GM23338 (cell line): ENCODE measurements around the gene EZR. TPM values are rescaled to one million over a fixed set of nuclear protein-coding genes. Genes with fewer than 3 reads are reported as not detected.

Experiments used
- ATAC-seq: fragments of 200-7000 bp; cut with Tn5 transposase; 3 replicates; pipeline ENCODE4 v1.9.1; 2020
- DNase-seq: peaks from one replicate; pipeline ENCODE4 v3.0.0-alpha.2; 2015; ENCODE audit warnings: low spot score
- H2AFZ ChIP-seq: fragments of 200-600 bp; sonication (generic); 2 replicates; pipeline ENCODE4 v1.8.0; 2016; ENCODE audit warnings: antibody characterized with exemption, mild to moderate bottlenecking, moderate library complexity
- H3F3A ChIP-seq: fragments of 200-600 bp; sonication (generic); replicated peaks from 2 replicates; pipeline ENCODE4 v1.8.0; 2017; ENCODE audit warnings: antibody characterized with exemption, mixed run types, low read depth
- H3K27ac ChIP-seq: fragments of 200-600 bp; sonication (generic); 2 replicates; pipeline ENCODE4 v1.6.1; 2016; ENCODE audit warnings: low read depth
- H3K27me3 ChIP-seq: fragments of 200-600 bp; sonication (generic); 2 replicates; pipeline ENCODE4 v1.8.0; 2016; ENCODE audit warnings: mild to moderate bottlenecking, mixed run types, moderate library complexity; ENCODE audit not compliant: insufficient read depth
- H3K36me3 ChIP-seq: fragments of 200-600 bp; sonication (generic); 2 replicates; pipeline ENCODE4 v1.8.0; 2016; ENCODE audit warnings: mild to moderate bottlenecking; ENCODE audit not compliant: insufficient read depth
- H3K4me1 ChIP-seq: fragments of 200-600 bp; sonication (generic); 2 replicates; pipeline ENCODE4 v1.8.0; 2016; ENCODE audit warnings: mild to moderate bottlenecking, moderate library complexity; ENCODE audit not compliant: insufficient read depth
- H3K4me2 ChIP-seq: fragments of 200-600 bp; sonication (generic); 2 replicates; pipeline ENCODE4 v1.7.1; 2017; ENCODE audit warnings: mixed run types
- H3K4me3 ChIP-seq: fragments of 200-600 bp; sonication (generic); 2 replicates; pipeline ENCODE4 v1.6.1; 2016; ENCODE audit warnings: mixed run types
- H3K79me2 ChIP-seq: fragments of 200-600 bp; sonication (generic); replicated peaks from 2 replicates; pipeline ENCODE4 v1.8.0; 2017; ENCODE audit warnings: mild to moderate bottlenecking; ENCODE audit not compliant: insufficient read depth
- H3K9me2 ChIP-seq: fragments of 200-600 bp; sonication (generic); 2 replicates; pipeline ENCODE4 v1.8.0; 2017; ENCODE audit not compliant: insufficient read depth
- H4K20me1 ChIP-seq: fragments of 200-600 bp; sonication (generic); replicated peaks from 2 replicates; pipeline ENCODE4 v1.8.0; 2017; ENCODE audit warnings: mild to moderate bottlenecking; ENCODE audit not compliant: insufficient read depth
- H3K27ac Mint-ChIP-seq: 2 replicates; pipeline ENCODE4 v1.8.0; 2020; ENCODE audit warnings: inconsistent platforms, mild to moderate bottlenecking, moderate library complexity, mixed read lengths
- H3K27me3 Mint-ChIP-seq: 3 replicates; pipeline ENCODE4 v1.8.0; 2022; ENCODE audit warnings: low read depth, mild to moderate bottlenecking, moderate library complexity, mixed read lengths, inconsistent platforms; ENCODE audit not compliant: insufficient read depth, poor library complexity
- H3K36me3 Mint-ChIP-seq: 3 replicates; pipeline ENCODE4 v1.8.0; 2021; ENCODE audit warnings: low read depth, mild to moderate bottlenecking, inconsistent platforms, moderate library complexity, mixed read lengths
- H3K4me1 Mint-ChIP-seq: 3 replicates; pipeline ENCODE4 v1.8.0; 2020; ENCODE audit warnings: mild to moderate bottlenecking, inconsistent platforms, mixed read lengths
- H3K4me3 Mint-ChIP-seq: 3 replicates; pipeline ENCODE4 v1.8.0; 2021; ENCODE audit warnings: moderate library complexity, mild to moderate bottlenecking, inconsistent platforms, mixed read lengths
- H3K9me3 Mint-ChIP-seq: 3 replicates; pipeline ENCODE4 v1.8.0; 2020; ENCODE audit warnings: moderate library complexity, mild to moderate bottlenecking, inconsistent platforms, mixed read lengths
- CREB1 ChIP-seq: fragments of 250-450 bp; sonication (Bioruptor Pico); IDR thresholded peaks from 2 replicates; pipeline ENCODE4 v1.5.0; 2020; ENCODE audit warnings: low read depth, mild to moderate bottlenecking, moderate library complexity
- ETS1 ChIP-seq: IDR thresholded peaks from 2 replicates; pipeline ENCODE4 v1.6.1; 2016; ENCODE audit warnings: antibody characterized with exemption
- EZH2 ChIP-seq: fragments of 200-600 bp; sonication (generic); IDR thresholded peaks from one replicate; pipeline ENCODE4 v1.8.0; 2017; ENCODE audit warnings: antibody characterized with exemption, mild to moderate bottlenecking, low read depth; ENCODE audit not compliant: unreplicated experiment
- JUNB ChIP-seq: IDR thresholded peaks from one replicate; pipeline ENCODE4 v1.6.1; 2016; ENCODE audit warnings: antibody characterized with exemption; ENCODE audit not compliant: unreplicated experiment
- POLR2AphosphoS5 ChIP-seq: IDR thresholded peaks from 2 replicates; pipeline ENCODE4 v1.6.1; 2016; ENCODE audit warnings: antibody characterized with exemption, low read depth
- REST ChIP-seq: IDR thresholded peaks from one replicate; pipeline ENCODE4 v1.6.1; 2018; ENCODE audit warnings: antibody characterized with exemption; ENCODE audit not compliant: unreplicated experiment
- STAT1 ChIP-seq: IDR thresholded peaks from one replicate; pipeline ENCODE4 v1.6.1; 2016; ENCODE audit warnings: antibody characterized with exemption; ENCODE audit not compliant: unreplicated experiment
- ZNF114 ChIP-seq: fragments of 250-450 bp; sonication (Bioruptor Pico); IDR thresholded peaks from 2 replicates; pipeline ENCODE4 v1.5.0; 2020; ENCODE audit warnings: mild to moderate bottlenecking, moderate library complexity
- ZNF462 ChIP-seq: fragments of 250-450 bp; sonication (Bioruptor Pico); IDR thresholded peaks from 2 replicates; pipeline ENCODE4 v1.5.0; 2020; ENCODE audit warnings: mild to moderate bottlenecking, moderate library complexity
- polyA plus RNA-seq: library from polyadenylated mRNA; unstranded; fragments of >200 nt; fragmentation: Nextera tagmentation; extraction: Ambion mirVana; gene quantifications from 2 replicates; pipeline ENCODE4 v1.2.1, GENCODE V29; 2016
- total RNA-seq: library from RNA; depleted of rRNA; stranded (reverse); fragments of >200 nt; shearing (Covaris generic); gene quantifications from 2 replicates; pipeline ENCODE4 v1.2.3, GENCODE V29; 2014

Gene EZR
- total and polyA plus RNA-seq, 2 experiments from 2014 or later, result 199 to 208 TPM

GRCh38 chr6:158860279-158860865 lies 41.2 kb upstream of the EZR start:
- no peak overlapping the region for H3K4me2 ChIP-seq
- ATAC-seq (no peak), DNase-seq (no peak)
- no peak overlapping the region for H3K27ac ChIP-seq
- no peaks in the 10 kb centered on the region for H4K20me1 ChIP-seq
- Mint-ChIP-seq H3K4me3 (no peak overlapping the region), H3K36me3 (no peaks in the 10 kb centered on the region), H3K9me3 (no peaks in the 10 kb centered on the region; the same call in 2 of the 3 replicates), H3K4me1 (peaks cover 19% of the 10 kb centered on the region), H3K27ac (no peak overlapping the region), H3K27me3 (peaks cover 7% of the 10 kb centered on the region)
- no peaks in the 10 kb centered on the region for H3F3A ChIP-seq
- H3K79me2 ChIP-seq, result no peaks in the 10 kb centered on the region
- no peak for TF ChIP-seq ZNF114
- no peak for TF ChIP-seq REST
- no peak for TF ChIP-seq ZNF462 (CRISPR knock-in tag)
- TF ChIP-seq POLR2AphosphoS5, result no peak
- TF ChIP-seq ETS1, result no peak
- no peak for TF ChIP-seq STAT1
- TF ChIP-seq CREB1 (CRISPR knock-in tag), result no peak
- TF ChIP-seq EZH2, result no peak
- TF ChIP-seq JUNB, result no peak
- no peaks in the 10 kb centered on the region for H3K27me3 ChIP-seq
- no peaks in the 10 kb centered on the region for H3K9me2 ChIP-seq
- H3K4me3 ChIP-seq, result no peak overlapping the region
- peaks cover 20% of the 10 kb centered on the region for H3K4me1 ChIP-seq
- no peaks in the 10 kb centered on the region for H3K36me3 ChIP-seq
- H2AFZ ChIP-seq, result no peak overlapping the region
